Adrenal gland (tissue), 12 donors: Measurements from ENCODE around the gene ARL2. TPM values are rescaled to one million over a fixed set of nuclear protein-coding genes. Genes with fewer than 3 reads are reported as not detected.
A peak's percentile ranks its signal among the peaks of the same experiment; 100 is the strongest.

Experiments
- DNase-seq, 7 donors: peaks; one replicate each; pipeline ENCODE4 v3.0.0-alpha.2; 2019 to 2020
- H3K27ac ChIP-seq, 5 donors: fragments of 200-600 bp; sonication (generic) in 4 of 5; 1 replicate in 3 of 5; 2 replicates in 2 of 5; pipeline versions ENCODE4 v1.5.1 to v1.8.0; 2016 to 2020; ENCODE audit warnings: mild to moderate bottlenecking in 1 of 5
- H3K27me3 ChIP-seq: fragments of 200-600 bp; 2 replicates; pipeline ENCODE4 v1.8.0; 2021
- H3K36me3 ChIP-seq, 2 donors: fragments of 200-600 bp; replicated peaks in 1 of 2; 1 replicate in 1 of 2; 2 replicates in 1 of 2; pipeline versions ENCODE4 v1.5.1 to v1.8.0; 2018 to 2022
- H3K4me1 ChIP-seq, 2 donors: fragments of 200-600 bp; replicated peaks in 1 of 2; 1 replicate in 1 of 2; 2 replicates in 1 of 2; pipeline versions ENCODE4 v1.5.1 to v1.8.0; 2018 to 2021
- H3K4me3 ChIP-seq, 4 donors: fragments of 200-600 bp; sonication (generic) in 3 of 4; one replicate each; pipeline ENCODE4 v1.5.1; 2016 to 2018
- H3K9me3 ChIP-seq, 3 donors: fragments of 200-600 bp; sonication (generic) in 1 of 3; replicated peaks in 1 of 3; 1 replicate in 2 of 3; 2 replicates in 1 of 3; pipeline versions ENCODE4 v1.5.1 to v1.8.0; 2016 to 2021
- POLR2A ChIP-seq, 2 donors: fragments of 450-650 bp; IDR thresholded peaks; one replicate each; pipeline ENCODE4 v1.6.1; 2017; ENCODE audit warnings: antibody characterized with exemption in 2 of 2, mild to moderate bottlenecking in 2 of 2, moderate library complexity in 1 of 2
- WGBS, 4 donors: extraction: QIAGEN DNeasy Blood & Tissue Kit in 2 of 4; methylation state at CpG; one replicate each; pipeline versions ENCODE4 v1.1.5 to v1.1.7; 2013 to 2017; 5-methylcytosine and 5-hydroxymethylcytosine counted together
- intact Hi-C, 2 donors: fragments of 100-400 bp; cut with DNase I; formaldehyde crosslinking; loops; one replicate each; pipeline versions ENCODE4 v1.14.1 to v1.15.0; 2022 to 2023
- polyA plus RNA-seq, 3 donors: library from polyadenylated mRNA; stranded (reverse); fragments of 200-250 nt in 2 of 3; fragments of 350-450 nt in 1 of 3; fragmentation: Illumina TruSeq in 1 of 3; extraction: RNeasy Lipid Tissue Mini Kit (QIAGEN cat#74804) in 1 of 3; gene quantifications; one replicate each; pipeline ENCODE4 v1.2.3, GENCODE V29; 2013 to 2014
- total RNA-seq, 9 donors: library from RNA; depleted of rRNA in 4 of 9; stranded (reverse); fragments of >200 nt in 4 of 9; fragments of 120-200 nt in 1 of 9; fragmentation: NEBNext Ultra II Directional in 1 of 9; extraction: Animal tissue kit (Norgen Biotek cat#: 25700) in 1 of 9; gene quantifications; one replicate each; pipeline versions ENCODE4 v1.1.0 to v1.2.4, GENCODE V29; 2013 to 2023
- TF ChIP-seq, protein P1 (sequence below), 6 experiments: fragments of 450-650 bp in 4 of 6; fragments of 200-600 bp in 2 of 6; sonication (generic) in 1 of 6; IDR thresholded peaks; 1 replicate in 5 of 6; 2 replicates in 1 of 6; pipeline versions ENCODE4 v1.5.1 to v1.8.0; 2016 to 2021; ENCODE audit warnings: antibody characterized with exemption in 6 of 6, mild to moderate bottlenecking in 2 of 6, moderate library complexity in 1 of 6
- donor health status: healthy with polysubstance abuse.
- donor health status: Bipolar disorder and iron deficiency.
- donor health status: DM: yes; HTN: yes; CAD: no.
- donor health status: DM: no; HTN: no; CAD: no.
- donor health status: DM: no; HTN: no; CAD: no.
- donor health status: DM: yes; HTN: yes; CAD: no.

Gene ARL2
- total and polyA plus RNA-seq, 12 donors: 66.5 to 231 (median 112) TPM

DNA sequence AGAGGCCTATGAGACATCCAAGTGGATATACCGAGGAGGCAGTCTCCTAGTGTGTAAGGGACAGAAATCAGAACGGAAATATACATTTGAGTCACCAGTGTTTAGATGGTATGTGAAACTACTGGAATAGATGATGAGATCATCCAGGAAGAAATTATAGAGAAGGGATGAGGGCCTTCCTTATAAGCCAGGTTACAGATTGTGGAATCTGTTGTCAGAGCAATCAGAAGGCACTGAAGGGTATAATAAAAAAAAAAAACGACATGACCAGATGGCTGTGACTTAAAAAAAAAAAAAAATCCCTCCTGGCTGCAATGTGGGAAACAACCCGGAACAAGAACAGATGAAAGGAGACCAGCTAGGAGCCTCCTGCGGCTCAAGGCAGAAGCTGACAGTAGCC lies 44.8 kb upstream of the ARL2 start:
- no peaks in the 10 kb centered on the region for H3K9me3 ChIP-seq
- peaks cover 0 to 7% of the 10 kb centered on the region in 2 donors for H3K4me1 ChIP-seq
- no peak overlapping the region for H3K27ac ChIP-seq
- H3K4me3 ChIP-seq: no peak overlapping the region
- intact Hi-C loops: no loop called here
- no peak for DNase-seq
- TF ChIP-seq, protein P1, sequence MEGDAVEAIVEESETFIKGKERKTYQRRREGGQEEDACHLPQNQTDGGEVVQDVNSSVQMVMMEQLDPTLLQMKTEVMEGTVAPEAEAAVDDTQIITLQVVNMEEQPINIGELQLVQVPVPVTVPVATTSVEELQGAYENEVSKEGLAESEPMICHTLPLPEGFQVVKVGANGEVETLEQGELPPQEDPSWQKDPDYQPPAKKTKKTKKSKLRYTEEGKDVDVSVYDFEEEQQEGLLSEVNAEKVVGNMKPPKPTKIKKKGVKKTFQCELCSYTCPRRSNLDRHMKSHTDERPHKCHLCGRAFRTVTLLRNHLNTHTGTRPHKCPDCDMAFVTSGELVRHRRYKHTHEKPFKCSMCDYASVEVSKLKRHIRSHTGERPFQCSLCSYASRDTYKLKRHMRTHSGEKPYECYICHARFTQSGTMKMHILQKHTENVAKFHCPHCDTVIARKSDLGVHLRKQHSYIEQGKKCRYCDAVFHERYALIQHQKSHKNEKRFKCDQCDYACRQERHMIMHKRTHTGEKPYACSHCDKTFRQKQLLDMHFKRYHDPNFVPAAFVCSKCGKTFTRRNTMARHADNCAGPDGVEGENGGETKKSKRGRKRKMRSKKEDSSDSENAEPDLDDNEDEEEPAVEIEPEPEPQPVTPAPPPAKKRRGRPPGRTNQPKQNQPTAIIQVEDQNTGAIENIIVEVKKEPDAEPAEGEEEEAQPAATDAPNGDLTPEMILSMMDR (IDR thresholded peaks at IDR 0.05): no peak
- no peaks in the 10 kb centered on the region for H3K36me3 ChIP-seq
- no peaks in the 10 kb centered on the region for H3K27me3 ChIP-seq
- WGBS, 4 donors: 52 to 69% (median 60%) methylated on average over 5 of the region's 5 CpGs

DNA sequence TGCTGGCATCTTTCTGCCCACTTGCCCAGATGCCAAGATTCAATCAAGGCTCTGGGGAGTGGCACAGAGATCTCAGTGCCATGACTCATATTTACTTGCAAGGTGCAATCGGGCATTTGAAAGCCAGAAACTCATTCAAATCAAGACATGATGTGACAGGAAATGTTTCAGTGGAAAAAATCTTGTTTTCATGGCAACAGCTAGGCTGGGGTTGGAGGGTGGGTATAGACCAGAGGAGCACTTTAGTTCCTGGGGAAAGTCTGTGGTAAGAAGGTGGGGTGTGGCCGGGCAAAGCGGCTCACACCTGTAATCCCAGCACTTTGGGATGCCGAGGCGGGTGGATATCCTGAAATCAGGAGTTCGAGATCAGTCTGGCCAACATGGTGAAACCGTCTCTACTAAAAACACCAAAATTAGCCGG lies 43.2 kb upstream of the ARL2 start:
- Histone ChIP-seq H3K4me3 (no peak overlapping the region), H3K36me3 (no peaks in the 10 kb centered on the region), H3K9me3 (no peaks in the 10 kb centered on the region), H3K27ac (no peak overlapping the region), H3K4me1 (peaks cover 0 to 7% of the 10 kb centered on the region in 2 donors), H3K27me3 (no peaks in the 10 kb centered on the region)
- no peak for DNase-seq
- intact Hi-C loops: no loop called here
- 76 to 87% (median 84%) methylated on average over 7 to 8 of the region's 8 CpGs for WGBS, 4 donors
- TF ChIP-seq, protein P1 (IDR thresholded peaks at IDR 0.05): no peak
- no peak for TF ChIP-seq POLR2A (IDR thresholded peaks at IDR 0.05)

DNA sequence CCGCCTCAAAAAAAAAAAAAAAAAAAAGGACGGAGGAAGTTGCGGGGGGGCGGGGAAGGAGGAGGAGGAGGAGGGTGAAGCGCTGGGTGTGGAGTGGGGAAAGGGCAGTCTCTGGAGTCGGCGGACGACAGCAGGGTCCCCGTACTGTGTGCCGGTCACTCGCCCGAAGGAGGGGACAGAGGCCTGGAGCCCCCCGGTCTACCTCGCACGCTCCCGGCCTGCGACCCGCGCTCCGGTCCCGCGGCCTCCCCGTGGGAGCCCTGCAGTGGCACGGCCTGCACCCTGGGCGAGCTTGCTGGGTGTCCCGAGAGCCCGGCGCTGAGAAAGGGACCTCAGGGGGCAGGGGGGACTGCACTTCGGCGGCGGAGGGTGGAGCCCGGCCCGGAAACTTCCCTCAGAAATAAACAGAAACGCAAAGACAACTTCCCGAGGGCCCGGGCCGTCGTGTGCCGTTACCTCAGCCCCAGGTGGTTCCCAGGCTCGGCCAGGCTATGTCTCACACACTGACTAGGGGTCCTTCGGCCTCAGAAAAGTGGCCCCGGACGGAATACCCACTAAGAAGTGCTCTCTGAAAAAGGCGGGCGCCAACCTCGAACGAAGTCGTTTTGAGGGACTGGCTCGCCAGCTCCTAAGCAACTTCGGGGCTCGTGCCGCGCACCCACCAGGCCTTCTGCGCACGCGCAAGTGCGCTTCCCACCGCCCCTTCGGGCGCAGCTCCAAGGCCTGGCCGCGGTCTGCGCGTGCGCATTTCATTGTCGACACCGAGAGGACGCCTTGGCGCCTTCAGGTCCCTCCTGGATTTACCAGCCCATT lies 42.3 kb upstream of the ARL2 start, which contains the start of gene MAJIN:
TSS of gene MAJIN (minus strand) at position 688 of the 813 bp plus-strand sequence. CDS start 12,703 bp downstream, outside the sequence.
- Histone ChIP-seq H3K27ac (no peak within 1 kb of the TSS), H3K27me3 (no peaks in the 10 kb centered on the region), H3K9me3 (no peaks in the 10 kb centered on the region), H3K36me3 (no peaks in the 10 kb centered on the region), H3K4me3 (peak within 1 kb of the TSS in 1 of 4 donors; percentile 38), H3K4me1 (peaks cover 0 to 7% of the 10 kb centered on the region in 2 donors)
- DNase-seq: peak; percentile 82 to 92 (median 86)
- intact Hi-C loops: no loop called here
- 9 to 39% (median 22%) methylated on average over 38 to 67 of the region's 69 CpGs for WGBS, 4 donors
- TF ChIP-seq POLR2A (IDR thresholded peaks at IDR 0.05): no peak
- TF ChIP-seq, protein P1 (IDR thresholded peaks at IDR 0.05): no peak

DNA sequence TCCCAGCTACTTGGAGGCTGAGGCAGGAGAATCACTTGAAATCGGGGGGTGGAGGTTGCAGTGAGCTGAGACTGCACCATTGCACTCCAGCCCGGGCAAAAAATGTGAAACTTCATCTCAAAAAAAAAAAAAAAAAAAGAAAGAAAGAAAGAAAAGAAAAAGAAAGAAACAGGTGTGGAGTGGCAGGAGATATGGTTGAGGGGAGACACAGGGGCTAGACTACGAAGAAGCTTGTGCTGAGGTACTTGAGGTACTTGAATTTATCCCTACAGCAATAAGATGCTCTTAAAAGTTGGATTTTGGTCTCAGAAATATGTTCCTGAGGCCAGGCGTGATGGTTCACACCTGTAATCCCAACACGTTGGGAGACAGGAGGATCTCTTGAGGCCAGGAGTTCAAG lies 39.8 kb upstream of the ARL2 start:
- no peaks in the 10 kb centered on the region for H3K36me3 ChIP-seq
- H3K4me3 ChIP-seq: no peak overlapping the region
- no peak for DNase-seq
- WGBS, 4 donors: 67 to 78% (median 72%) methylated on average over 5 of the region's 5 CpGs
- intact Hi-C loops: no loop called here
- no peaks in the 10 kb centered on the region for H3K27me3 ChIP-seq
- TF ChIP-seq POLR2A (IDR thresholded peaks at IDR 0.05): no peak
- TF ChIP-seq, protein P1 (IDR thresholded peaks at IDR 0.05): no peak
- no peaks in the 10 kb centered on the region for H3K9me3 ChIP-seq
- H3K27ac ChIP-seq: no peak overlapping the region
- peaks cover 0 to 7% of the 10 kb centered on the region in 2 donors for H3K4me1 ChIP-seq
